HG02678 (cell line): Measurements from ENCODE around the gene GPBP1L1.

Source experiments
- ATAC-seq: cut with Tn5 transposase; IDR thresholded peaks from one replicate; pipeline ENCODE4 v1.9.1; 2021; ENCODE audit warnings: mild to moderate bottlenecking, moderate library complexity; ENCODE audit not compliant: unreplicated experiment

Gene GPBP1L1

DNA sequence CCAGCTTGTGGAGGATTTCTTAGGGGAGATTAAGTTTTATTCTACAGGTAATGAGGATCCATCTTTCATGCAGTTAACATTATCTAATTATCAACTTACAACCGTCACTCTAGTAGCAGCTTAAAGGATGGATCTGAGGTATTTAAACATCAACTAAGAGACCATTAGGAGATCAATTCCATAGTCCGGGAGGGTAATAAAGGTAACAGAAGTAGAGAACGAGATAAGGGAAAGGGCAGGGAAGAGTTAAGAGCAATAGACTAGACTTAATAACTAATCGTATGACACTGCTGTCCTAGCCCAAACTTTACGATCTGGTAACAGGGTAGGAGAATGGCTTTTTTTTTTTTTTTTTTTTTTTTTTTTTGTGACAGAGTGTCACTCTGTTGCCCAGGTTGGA lies 43.0 kb downstream of the GPBP1L1 start:
- no peak for ATAC-seq

GRCh38 chr1:45640293-45640692 lies 46.0 kb downstream of the GPBP1L1 start:
- ATAC-seq = no peak

GRCh38 chr1:45635211-45635610 lies 51.1 kb downstream of the GPBP1L1 start:
- no peak for ATAC-seq

DNA sequence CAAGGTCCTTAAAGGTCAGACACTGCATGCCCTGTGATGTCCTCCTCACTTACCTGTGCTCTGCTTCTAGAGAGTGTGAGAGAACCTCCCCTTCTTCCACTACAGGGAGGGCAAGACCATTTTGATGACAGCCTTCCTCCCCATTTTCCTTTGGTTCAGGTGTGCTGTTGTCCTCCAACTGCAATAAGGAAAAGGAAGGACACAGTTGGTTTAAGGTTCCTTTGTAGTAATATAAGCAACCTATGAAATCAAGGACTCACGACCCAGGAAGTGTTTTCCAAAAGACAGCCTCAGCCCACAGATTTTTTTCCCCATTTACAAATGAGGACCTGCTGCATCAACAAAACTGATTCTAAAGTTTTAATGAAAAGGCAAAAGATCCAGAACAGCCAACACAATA lies 55.9 kb downstream of the GPBP1L1 start:
- ATAC-seq = no peak

GRCh38 chr1:45629035-45629434 lies 57.3 kb downstream of the GPBP1L1 start:
- ATAC-seq = no peak

GRCh38 chr1:45623972-45624371 lies 62.4 kb downstream of the GPBP1L1 start, which contains the start of gene CCDC17:
Gene CCDC17 (minus strand): TSS chr1:45624054. CDS start chr1:45623909, 145 bp downstream.
- no peak for ATAC-seq

DNA sequence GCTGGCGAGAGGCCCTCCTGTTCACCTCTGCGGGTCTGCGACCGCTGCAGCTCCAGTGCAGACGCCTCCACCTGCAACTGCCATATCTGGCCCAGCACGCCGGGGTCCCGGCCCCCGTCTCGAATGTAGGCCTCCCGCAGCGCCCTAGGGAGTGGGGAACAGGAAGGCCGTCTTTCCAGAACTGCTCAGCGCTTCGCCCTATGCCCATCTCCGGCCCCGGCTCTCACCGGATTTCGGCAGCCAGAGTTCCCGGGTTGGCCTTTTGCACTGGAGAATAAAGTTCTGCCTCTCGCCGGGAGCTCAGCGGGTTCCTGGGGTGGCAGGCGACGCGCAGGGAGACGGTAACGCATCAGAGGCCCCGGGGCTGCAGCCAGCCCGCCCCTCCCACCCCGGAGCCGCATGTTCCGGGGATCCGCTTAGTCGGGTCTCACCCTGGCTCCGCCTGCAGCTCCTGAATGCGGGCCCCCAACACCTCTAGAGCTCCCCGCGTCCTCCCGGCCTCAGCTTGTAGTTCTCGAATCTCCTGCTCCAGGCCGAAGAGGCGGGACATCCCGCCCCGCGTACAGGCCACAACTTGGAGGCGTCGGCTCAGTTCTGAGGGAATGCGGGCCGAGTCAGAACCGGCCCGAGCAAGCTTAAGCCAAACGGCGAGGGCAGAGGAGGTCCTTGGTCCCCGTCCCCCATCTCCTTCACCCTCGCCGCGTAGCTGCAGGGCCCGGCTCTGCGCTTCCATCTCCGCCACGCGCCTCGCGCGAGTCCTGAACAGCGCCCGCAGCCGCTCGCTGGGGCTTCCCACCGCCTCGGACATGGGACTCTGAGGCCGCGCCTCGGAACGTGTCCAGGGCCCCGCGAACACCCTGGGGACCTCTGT lies 63.6 kb downstream of the GPBP1L1 start:
- no peak for ATAC-seq

DNA sequence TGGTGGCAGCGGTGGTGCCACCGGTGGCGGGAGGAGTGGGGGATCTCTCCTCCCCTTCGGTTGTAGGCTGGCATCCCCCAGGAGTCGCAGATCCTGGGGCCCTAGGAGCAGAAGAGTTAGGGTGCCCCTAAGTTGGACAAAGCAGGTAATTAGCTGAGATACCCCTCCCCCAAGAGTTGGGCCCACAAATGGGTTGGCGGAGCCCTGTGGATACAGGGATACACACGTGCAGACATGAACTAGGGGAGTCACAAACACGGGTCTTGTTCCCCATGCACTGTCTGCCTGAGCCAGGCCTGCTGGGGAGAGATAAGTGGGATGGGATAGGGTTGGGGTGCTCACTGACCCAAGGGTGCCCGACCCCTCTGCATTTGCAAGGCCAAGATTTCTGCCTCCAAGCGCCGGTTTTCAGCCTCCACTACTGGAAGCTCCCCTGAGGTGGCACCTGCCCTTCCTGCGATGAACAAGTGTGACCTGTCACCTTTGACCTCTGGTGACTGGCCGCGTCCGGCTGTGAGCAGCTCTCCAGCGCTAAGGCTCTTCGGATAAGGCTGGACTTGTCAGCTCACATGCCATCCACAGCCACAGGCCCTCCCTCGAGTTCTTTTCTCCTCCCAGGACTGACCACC lies 64.3 kb downstream of the GPBP1L1 start:
- no peak for ATAC-seq

GRCh38 chr1:45621501-45621836 lies 64.9 kb downstream of the GPBP1L1 start:
- ATAC-seq = no peak

GRCh38 chr1:45620588-45621500 lies 65.5 kb downstream of the GPBP1L1 start:
- no peak for ATAC-seq

DNA sequence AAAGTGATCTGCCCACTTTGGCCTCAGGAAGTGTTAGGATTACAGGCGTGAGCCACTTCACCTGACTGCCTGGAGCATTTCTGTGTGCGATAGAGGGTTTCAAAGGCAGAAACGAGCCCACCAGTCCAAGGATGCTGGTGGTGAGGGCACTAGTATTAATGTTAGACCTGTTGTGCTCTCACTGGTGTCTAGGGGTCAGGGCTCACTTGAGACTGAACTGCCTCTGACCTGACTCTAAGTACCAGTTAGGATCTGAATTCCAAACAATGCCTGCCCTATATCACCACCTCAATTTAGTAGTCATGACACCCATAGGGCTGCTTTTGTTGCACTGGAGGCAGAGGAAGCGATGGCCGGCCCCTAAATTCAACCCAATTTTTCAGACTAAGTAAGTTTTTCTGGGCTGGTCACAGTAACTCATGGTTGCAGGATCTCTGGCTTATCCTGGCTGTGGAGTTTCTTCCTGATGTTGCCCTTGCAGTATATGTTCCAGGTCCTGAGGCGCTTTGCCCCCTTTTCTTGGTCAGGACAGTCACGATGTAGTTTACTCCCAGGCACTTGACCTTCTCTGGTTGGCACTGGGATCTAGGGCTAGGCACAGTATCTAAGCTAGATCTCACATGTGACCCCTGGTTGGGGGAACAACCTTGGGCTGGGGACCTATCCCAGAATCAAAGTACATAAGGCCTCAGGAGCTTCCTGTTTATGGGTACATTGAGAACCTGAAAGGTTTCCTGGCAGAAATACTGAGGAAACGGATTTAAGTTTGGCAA lies 67.0 kb downstream of the GPBP1L1 start:
- ATAC-seq = no peak

DNA sequence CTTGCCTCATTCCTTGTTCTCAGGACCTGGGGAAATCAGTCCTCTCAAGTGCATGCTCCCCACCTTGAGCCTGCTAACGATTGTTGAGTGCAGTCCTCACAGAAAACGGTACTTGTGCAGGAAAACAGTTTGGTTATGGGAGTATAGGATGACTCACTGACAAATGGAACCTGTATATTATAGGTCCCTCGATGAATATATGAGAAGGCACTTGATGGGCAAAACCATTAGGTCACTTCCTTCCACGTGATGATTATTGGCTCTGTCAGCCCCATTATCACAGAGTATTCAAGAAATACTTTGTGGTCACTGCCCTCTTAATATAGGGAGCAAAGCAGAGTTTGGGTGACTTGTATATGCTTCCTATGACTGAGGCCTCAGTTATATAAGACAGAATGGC lies 68.7 kb downstream of the GPBP1L1 start:
- ATAC-seq = no peak

DNA sequence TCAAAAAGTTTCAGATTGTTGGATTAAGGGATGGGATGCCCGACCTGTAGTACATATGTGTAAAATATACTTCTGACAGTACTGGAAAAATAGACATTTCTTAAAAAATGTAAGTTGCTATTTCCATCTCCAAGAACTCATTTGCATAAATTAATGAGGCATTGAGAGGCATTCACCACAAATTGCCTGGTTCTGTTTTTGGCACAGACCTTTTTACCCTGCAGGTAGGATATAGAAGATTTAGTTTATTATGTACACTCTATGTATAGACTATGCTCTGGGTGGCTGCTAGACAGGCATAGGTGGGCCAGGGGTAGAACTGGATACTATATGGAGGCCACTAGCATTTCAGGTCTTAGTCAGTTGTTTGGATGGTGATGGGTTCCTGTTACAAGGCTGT lies 70.4 kb downstream of the GPBP1L1 start:
- no peak for ATAC-seq

DNA sequence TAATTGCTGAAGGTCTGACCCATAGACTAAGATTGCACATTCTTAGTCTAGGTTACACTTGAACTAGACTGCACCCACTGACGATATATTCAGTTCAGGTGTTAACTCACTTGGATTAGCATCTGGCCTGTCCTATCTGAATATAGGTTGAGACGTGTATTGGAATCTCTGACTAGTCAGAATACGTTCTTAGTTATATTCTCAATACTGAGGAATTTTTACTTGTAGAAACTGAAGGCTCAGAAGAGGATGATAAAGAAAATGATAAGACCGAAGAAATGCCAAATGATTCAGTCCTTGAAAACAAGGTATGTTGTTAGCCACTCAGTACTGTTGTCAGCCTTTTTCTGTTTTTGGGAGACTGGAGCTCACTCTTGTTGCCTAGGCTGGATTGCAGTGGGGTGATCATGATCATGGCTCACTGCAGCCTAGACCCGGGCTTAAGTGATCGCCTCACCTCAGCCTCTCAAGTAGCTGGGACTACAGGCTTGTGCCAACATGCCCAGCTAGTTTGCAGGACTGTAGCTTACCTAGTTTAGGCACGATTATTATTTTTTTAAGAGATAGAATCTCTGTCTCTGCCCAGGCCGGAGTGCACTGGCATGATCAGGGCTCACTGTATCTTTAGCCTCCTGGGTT lies 73.3 kb downstream of the GPBP1L1 start:
- no peak for ATAC-seq

DNA sequence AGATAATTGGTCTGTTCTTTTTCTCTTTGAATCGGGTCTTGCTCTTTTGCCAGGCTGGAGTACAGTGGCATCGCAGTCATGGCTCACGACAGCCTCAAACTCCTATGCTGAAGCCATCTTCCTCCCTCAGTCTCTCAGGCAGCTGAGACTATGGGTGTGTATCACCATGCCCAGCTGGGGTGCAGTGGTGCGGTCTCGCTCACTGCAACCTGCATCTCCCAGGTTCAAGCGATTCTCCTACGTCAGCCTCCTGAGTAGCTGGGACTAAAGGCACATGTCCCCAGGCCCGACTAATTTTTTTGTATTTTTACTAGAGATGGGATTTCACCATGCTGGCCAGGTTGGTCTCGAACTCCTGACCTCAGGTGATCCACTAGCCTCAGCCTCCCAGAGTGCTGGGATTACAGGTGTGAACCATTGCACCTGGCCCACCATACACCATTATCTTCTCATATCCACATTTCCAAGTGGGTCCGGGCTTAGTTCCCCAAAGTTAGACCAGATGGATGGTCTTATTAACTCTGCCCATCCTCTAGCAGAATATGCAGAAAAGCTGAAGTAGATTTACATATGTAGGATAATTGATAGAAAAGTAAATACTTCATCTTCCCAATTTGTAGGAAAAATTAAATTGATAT lies 75.6 kb downstream of the GPBP1L1 start:
- ATAC-seq = no peak

DNA sequence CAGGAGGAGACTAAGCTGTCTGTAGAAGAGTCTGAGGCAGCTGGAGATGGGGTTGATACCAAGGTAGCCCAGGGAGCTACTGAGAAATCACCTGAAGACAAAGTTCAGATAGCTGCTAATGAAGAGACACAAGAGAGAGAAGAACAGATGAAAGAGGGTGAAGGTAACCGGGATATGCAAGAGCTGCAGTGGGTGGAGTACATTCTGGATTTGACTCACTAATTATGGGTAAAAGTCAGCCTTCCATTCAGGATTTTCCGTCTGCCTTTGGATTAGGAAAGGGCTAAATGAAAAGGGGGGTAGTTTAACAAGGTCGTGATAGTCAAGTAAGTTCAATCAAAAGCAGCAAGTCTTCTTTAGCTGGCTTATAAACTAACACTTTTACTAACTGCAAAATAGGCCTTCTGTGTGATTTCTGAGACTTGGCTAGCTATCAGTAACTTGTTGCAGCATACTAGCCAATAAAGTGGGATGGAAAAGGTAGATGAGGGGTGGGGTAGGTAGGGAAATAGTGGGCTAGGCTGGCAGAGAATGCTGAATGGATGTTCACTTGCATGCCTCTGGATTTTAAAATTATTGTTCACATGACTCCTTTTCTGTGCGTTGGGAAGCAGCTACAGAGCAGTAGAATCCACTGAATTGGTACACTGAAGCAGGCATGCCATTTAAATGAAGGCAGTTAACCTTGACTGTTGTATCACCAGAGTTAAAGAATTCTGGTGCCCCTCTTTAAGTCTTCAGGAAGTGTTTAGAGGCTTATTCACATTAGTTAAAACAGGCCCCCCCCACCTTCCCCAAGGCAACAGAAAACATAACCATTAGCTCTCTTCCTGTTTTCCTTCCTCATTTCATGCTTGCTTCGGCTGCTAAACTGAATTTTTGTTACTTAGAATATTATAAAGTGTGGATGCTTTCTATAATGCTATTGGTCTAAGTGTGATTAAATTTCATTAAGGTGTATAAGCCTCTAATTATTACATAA lies 77.9 kb downstream of the GPBP1L1 start:
- ATAC-seq = no peak

DNA sequence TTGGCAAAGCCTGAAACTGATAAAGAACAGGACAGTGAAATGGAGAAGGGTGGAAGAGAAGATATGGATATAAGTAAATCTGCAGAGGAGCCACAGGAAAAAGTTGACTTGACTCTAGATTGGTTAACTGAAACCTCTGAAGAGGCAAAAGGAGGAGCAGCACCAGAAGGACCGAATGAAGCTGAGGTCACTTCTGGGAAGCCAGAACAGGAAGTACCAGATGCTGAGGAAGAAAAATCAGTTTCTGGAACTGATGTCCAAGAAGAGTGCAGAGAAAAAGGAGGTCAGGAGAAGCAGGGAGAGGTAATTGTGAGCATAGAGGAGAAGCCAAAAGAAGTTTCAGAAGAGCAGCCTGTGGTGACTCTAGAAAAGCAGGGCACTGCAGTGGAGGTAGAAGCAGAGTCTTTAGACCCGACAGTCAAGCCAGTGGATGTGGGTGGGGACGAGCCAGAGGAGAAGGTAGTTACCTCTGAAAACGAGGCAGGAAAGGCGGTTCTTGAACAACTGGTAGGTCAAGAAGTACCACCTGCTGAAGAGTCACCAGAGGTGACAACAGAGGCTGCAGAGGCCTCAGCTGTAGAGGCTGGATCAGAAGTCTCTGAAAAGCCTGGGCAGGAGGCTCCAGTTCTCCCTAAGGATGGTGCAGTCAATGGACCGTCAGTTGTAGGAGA lies 78.8 kb downstream of the GPBP1L1 start:
- no peak for ATAC-seq

DNA sequence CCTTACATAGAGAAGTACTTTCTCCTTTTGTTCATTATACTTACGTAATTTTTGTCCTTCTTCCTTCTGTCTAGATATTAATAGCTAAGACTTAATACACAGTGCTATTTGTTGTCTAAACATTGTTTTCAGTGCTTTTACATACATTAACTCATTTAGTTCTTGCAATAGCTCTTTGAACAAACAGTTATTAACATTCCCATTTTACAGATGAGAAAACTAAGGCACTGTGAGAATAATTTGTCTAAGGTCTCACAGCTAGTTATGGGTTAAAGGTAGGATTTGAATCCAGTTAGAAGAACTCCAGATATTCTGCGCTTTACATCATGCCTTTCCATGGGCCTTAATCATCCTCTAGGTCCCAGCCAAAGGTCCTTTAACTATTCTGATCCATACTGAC lies 82.1 kb downstream of the GPBP1L1 start:
- ATAC-seq = no peak
